A549 (cell line): ENCODE results near the gene SLITRK1.

Source experiments
- CTCF ChIP-seq: fragments of >200 bp; sonication (Bioruptor Twin); formaldehyde crosslinking; IDR thresholded peaks from 3 replicates; pipeline ENCODE4 v1.5.1; 2016
- JUN ChIP-seq, 2 experiments: fragments of >200 bp; sonication (Bioruptor Twin); formaldehyde crosslinking; IDR thresholded peaks; 2 replicates in 1 of 2; 3 replicates in 1 of 2; pipeline ENCODE4 v1.6.1; 2016 to 2017
- MAX ChIP-seq: IDR thresholded peaks from 2 replicates; pipeline ENCODE4 v1.6.1; 2012

GRCh38 chr13:83865161-83866137 lies 16.8 kb downstream of the SLITRK1 start:
- TF ChIP-seq CTCF (no peak), JUN (IDR thresholded peaks at IDR 0.05) (no peak), MAX (no peak)
